Measurements from ENCODE around the gene LAMTOR3. TPM values are rescaled to one million over a fixed set of nuclear protein-coding genes. Genes with fewer than 3 reads are reported as not detected.

LAMTOR3 gene
- total and polyA plus RNA-seq, 10 of the 15 experiments (the other 5 are each of a cell fraction or from before 2014, with no cell fraction given) = 30.1 to 120 (median 65.5) TPM

- ChIA-PET SMC1A (ENCODE audit: uncharacterized antibody, unreplicated experiment) (interaction anchor here (3.0 to 3.5 kb wide), 2 partner anchors 57 to 80 kb away, joined by 13 to 18 read pairs; no protein-coding TSS in a partner anchor), POLR2A (interaction anchor here (0.6 to 1.4 kb wide), 2 partner anchors 45 to 55 kb away, joined by 3 to 5 read pairs; partner anchors contain the start of gene DNAJB14), CTCF (interaction anchor here (4.0 kb wide), 1 partner anchor 79 kb away, joined by 25 read pairs; no protein-coding TSS in a partner anchor), RAD21 (ENCODE audit: unreplicated experiment) (interaction anchor here (2.4 to 2.8 kb wide), 2 partner anchors 80 to 83 kb away, joined by 7 to 8 read pairs; no protein-coding TSS in a partner anchor)
- H3K4me1 ChIP-seq (ENCODE audit: control insufficient read depth, insufficient read depth, low read length) = no peaks in the 10 kb centered on the region
- H2AFZ ChIP-seq (ENCODE audit: control insufficient read depth, low read depth, low read length) = no peak overlapping the region
- peaks cover 30% of the 10 kb centered on the region for H3K79me2 ChIP-seq (ENCODE audit: control insufficient read depth, insufficient read depth, low read length)
- H3K9me3 ChIP-seq (replicated peaks; ENCODE audit: control insufficient read depth, insufficient read depth, low read length) = no peaks in the 10 kb centered on the region
- H3K27ac ChIP-seq (ENCODE audit: control insufficient read depth, insufficient read depth) = no peak overlapping the region
- no peak for ATAC-seq
- no peak overlapping the region for H3K9ac ChIP-seq (ENCODE audit: control insufficient read depth, insufficient read depth, low read length)
- intact Hi-C loops (cut with micrococcal nuclease; ENCODE audit: unreplicated experiment) = no loop called here
- BruUV-seq (replicated peaks) = no TSS peak
- 100% methylated on average over 2 of the region's 2 CpGs for WGBS (ENCODE audit: insufficient coverage, insufficient replicate concordance, low lambda C conversion rate, missing lambda C conversion rate)
- no peaks in the 10 kb centered on the region for H4K20me1 ChIP-seq (ENCODE audit: control insufficient read depth, insufficient read depth)
- no peak for FAIRE-seq
- no peak overlapping the region for H3K4me2 ChIP-seq (ENCODE audit: control insufficient read depth, insufficient read depth)
- H3K27me3 ChIP-seq (replicated peaks in 1 of 2; ENCODE audit: control insufficient read depth in 2 of 2, insufficient read depth in 2 of 2, low read length in 1 of 2) = no peaks in the 10 kb centered on the region
- no peak for DNase-seq (ENCODE audit: low read depth, low spot score)
- 0 out of 4 replicates have a peak, but pooled peaks cover 0 to 2% of the 10 kb centered on the region in 2 experiments for H3K36me3 ChIP-seq (ENCODE audit: control insufficient read depth in 2 of 2, insufficient read depth in 2 of 2, low read length in 1 of 2)
- in situ Hi-C loops (cut with MboI) = loop anchor here (5.0 kb wide), 1 partner anchor 329 kb away; the partner anchor contains the start of gene TRMT10A
- no peak overlapping the region; the same call in 1 of the 2 replicates for H3K4me3 ChIP-seq
- TF ChIP-seq FOXM1 (IDR thresholded peaks at IDR 0.05; ENCODE audit: low read depth, low read length) (no peak), CUX1 (IDR thresholded peaks at IDR 0.05; ENCODE audit: insufficient replicate concordance, low read depth, low read length) (no peak), RAD21 (IDR thresholded peaks at IDR 0.05; ENCODE audit: insufficient read depth, low read depth, low read length) (no peak), CHD2 (IDR thresholded peaks at IDR 0.05; ENCODE audit: borderline replicate concordance, low read depth, low read length) (no peak)
These were observed 2.9 kb downstream of the LAMTOR3 start for GRCh38 chr4:99891351-99891750.

All from GM12878 (cell line).